AG09309 (cell line): ENCODE data around the gene CCDC201.

Experiments used
- DNase-seq: peaks from one replicate; pipeline ENCODE4 v3.0.0-alpha.2; 2010; ENCODE audit warnings: low read depth
- H3K4me3 ChIP-seq: 2 replicates; pipeline ENCODE4 v1.5.1; 2011; ENCODE audit warnings: mild to moderate bottlenecking, low read depth, low read length, moderate library complexity; ENCODE audit not compliant: control insufficient read depth
- TF ChIP-seq, protein P1 (sequence below): IDR thresholded peaks from 2 replicates; pipeline ENCODE4 v1.5.1; 2011; ENCODE audit warnings: mild to moderate bottlenecking, low read depth, low read length, inconsistent platforms; ENCODE audit not compliant: insufficient read depth, control insufficient read depth; ENCODE audit errors: missing control alignments

CCDC201 gene

DNA sequence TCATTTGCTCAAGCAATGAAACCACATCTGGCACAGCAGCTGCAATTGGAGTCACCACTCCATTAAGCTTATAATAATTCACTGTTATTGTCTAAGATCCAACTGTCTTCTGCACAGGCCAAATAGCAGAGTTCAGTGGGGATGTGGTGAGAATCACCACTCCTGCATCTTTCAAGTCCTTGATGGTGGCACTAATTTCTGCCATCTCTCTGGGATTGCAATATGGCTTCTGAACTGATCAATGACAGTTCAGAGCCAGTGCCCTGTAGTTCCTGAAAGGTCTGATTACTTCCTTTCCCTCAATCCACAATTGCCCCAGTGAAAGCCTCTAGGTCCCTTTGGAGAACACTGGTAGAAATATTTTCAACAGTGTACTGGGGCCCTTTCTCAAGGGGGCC is 21.8 kb upstream of the CCDC201 start:
- DNase-seq = no peak
- TF ChIP-seq, protein P1, sequence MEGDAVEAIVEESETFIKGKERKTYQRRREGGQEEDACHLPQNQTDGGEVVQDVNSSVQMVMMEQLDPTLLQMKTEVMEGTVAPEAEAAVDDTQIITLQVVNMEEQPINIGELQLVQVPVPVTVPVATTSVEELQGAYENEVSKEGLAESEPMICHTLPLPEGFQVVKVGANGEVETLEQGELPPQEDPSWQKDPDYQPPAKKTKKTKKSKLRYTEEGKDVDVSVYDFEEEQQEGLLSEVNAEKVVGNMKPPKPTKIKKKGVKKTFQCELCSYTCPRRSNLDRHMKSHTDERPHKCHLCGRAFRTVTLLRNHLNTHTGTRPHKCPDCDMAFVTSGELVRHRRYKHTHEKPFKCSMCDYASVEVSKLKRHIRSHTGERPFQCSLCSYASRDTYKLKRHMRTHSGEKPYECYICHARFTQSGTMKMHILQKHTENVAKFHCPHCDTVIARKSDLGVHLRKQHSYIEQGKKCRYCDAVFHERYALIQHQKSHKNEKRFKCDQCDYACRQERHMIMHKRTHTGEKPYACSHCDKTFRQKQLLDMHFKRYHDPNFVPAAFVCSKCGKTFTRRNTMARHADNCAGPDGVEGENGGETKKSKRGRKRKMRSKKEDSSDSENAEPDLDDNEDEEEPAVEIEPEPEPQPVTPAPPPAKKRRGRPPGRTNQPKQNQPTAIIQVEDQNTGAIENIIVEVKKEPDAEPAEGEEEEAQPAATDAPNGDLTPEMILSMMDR = no peak
- no peak overlapping the region for H3K4me3 ChIP-seq

DNA sequence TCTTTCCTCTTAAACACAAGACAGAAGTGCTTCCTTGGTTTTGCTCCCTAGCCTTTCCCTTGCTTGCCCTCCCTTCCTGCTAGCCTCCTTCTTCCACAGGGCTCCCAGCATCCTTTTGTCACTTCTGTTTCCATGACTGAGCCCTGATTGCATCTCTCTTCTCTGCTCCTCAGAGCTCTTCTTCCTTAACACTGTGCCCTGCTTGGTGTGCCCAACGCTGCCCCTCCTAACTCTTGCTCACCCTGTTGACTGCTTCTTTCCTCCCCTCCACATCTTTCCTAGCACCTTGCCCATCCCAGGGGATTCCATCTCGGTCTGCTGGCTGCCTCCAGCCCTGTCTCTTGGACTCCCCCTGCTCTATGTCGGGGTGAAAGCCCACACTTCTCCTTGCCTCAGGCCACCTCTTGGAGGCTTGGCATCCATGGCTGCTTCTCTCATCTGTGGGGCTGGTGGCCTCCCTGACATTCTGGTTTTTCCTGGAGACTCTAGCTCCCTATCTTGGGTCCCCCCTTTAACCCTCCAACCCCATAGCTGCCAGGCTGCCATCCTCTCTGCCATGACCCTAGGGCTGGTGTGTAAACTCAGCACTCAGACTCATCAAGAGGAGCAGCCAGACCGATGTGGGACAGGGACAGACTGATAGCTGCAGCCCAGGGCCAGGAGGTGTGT is 21.2 kb upstream of the CCDC201 start:
- H3K4me3 ChIP-seq = no peak overlapping the region
- TF ChIP-seq, protein P1 = no peak
- no peak for DNase-seq

DNA sequence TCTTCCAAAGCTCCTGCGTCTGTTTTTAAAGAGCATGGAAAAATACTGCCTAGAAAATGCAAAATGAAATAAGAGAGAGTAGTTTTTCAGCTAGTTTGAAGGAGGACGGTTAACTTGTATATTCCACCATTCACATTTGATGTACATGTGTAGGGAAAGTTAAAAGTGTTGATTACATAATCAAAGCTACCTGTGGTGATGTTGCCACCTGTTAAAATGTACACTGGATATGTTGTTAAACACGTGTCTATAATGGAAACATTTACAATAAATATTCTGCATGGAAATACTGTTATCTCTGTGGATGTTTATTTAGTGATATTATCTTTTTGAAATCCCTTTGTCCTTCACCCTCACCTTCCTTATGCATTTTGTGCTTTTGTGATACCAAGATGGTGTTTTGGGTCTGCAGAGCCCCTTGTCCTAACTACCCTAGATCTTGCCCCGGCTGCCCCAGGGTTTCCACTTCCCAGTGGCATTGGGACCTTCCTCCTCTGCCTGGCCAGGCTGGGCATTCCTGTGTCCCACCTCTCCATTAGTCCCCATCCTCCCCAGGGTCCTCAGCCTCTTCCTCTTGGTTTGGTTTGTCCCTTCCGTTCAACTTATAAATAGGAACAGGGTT is 20.6 kb upstream of the CCDC201 start:
- no peak overlapping the region for H3K4me3 ChIP-seq
- DNase-seq = no peak

DNA sequence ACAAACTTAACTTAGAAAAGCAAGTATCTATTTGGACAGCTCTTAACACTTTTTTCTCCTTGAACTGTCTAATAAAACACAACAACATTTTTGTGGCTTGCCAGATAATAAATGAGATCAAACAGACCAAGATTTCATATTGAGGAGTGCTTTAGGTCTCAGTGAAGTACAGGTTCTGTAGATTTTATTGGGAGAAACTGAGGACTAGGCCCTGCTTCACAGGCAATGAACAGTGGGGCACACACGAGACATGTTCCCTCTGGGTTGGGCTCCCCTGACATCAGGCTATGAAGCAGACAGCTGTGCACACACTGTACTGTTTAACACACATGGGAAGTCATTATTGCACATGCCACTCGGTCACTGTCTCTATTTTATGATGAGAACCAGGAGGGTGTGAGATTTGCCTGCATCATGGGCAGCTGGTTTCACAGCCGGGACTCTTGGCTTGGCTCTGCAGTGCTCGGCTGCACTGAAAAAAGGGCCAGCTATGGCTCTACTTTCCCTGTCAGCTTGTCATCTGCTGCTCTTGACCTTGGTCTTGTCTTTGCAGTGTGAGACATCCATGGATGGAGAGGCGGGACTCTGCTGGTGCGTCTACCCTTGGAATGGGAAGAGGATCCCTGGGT is 19.6 kb upstream of the CCDC201 start:
- no peak for DNase-seq
- TF ChIP-seq, protein P1 = no peak
- no peak overlapping the region for H3K4me3 ChIP-seq

More for the DNA sequence above, 20.6 kb upstream of the CCDC201 start:
- TF ChIP-seq, protein P1 = no peak

DNA sequence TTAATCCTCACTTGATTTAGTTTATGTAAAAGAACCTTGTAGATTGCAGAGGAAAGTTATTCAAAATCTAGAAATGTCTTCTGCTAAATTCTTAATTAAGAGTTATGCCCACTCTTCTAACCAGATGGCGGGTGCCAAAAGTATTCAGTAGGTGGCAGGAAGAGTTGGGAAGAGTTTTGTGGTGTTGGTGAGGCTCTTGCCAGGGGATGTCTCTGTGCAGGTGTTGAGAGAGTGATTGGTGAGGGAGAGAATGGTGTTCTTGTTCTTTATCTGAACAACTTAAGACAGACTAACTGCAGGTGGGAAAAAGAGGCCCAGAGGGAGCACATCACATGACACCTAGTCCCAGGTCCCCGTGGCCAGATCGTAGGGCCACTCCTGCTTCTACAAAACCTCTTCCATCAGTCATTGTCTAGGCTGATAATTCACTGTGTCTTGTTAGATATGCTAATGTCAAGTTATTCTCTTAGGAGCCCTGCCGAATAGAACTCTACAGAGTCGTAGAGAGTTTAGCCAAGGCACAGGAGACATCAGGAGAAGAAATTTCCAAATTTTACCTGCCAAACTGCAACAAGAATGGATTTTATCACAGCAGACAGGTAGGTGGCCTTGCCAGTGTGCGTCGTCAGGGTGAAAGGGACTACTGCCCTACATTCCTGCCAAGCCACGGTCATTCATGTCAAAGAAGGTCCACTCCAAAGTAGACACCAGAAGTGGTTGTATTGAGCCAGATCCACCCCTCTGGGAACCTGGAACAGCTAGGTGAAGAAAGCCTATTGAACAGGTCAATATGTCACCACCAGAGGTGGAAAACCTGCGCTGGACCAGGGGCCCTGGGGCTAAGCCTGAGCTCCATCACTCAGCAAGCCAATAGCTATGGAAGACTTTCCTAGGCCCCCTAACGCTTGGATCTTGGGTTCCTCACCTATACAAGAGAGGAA is 18.9 kb upstream of the CCDC201 start:
- no peak for DNase-seq
- TF ChIP-seq, protein P1 = no peak
- no peak overlapping the region for H3K4me3 ChIP-seq

DNA sequence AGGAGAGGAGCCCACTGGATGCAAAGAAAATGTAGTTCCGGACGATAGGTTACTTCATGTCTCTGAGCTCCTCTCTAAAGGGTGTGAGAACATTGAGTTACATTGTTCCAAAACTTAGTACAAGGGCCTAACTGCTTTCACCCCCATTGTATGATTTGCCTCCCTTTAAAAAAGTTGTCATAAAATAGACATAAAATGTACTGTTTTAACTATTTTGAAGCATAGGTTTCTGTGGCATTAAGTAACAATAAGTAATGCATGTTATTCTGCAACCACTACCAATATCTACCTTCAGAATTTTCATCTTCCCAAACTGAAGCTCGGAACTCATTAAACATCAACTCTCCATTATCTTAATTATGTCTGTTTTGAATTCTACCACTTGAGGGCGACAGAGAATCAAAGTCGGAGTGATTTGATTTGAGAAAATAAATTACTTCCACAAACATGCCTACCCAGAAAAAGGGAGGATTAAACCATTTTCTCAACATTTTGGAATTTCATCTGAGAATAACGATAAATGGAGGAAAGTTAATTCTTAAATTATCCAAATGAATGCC is 18.1 kb upstream of the CCDC201 start:
- no peak overlapping the region for H3K4me3 ChIP-seq
- DNase-seq = no peak
- TF ChIP-seq, protein P1 = peak; percentile 58
